GM12878 (cell line): ENCODE measurements around the gene ATOSB. TPM values are rescaled to one million over a fixed set of nuclear protein-coding genes. Genes with fewer than 3 reads are reported as not detected.

Source experiments
- ATAC-seq: fragments of 200-7000 bp; cut with Tn5 transposase; 3 replicates; pipeline ENCODE4 v1.9.1; 2020; ENCODE audit warnings: mild to moderate bottlenecking, moderate library complexity
- BruUV-seq: library from RNA; stranded (reverse); fragments of 400-500 nt; replicated peaks from 2 replicates; lab custom pipeline; 2021; lab: Mats Ljungman, UMichigan
- CTCF ChIA-PET: fragments of 300-600 bp; sonication (Branson Sonifier 250); formaldehyde crosslinking; extraction: SDS; loops from one replicate; lab custom pipeline; 2021; ENCODE audit warnings: inconsistent platforms; lab: Yijun Ruan, JAX
- POLR2A ChIA-PET: fragments of 350-600 bp; formaldehyde crosslinking; extraction: SDS; loops from one replicate; lab custom pipeline; 2021; ENCODE audit warnings: inconsistent platforms; lab: Charles Lee
- RAD21 ChIA-PET: fragments of 300-600 bp; sonication (Branson Sonifier 250); formaldehyde crosslinking; loops from one replicate; lab custom pipeline; 2023; ENCODE audit warnings: antibody characterized with exemption; ENCODE audit not compliant: unreplicated experiment; lab: Charles Lee
- SMC1A ChIA-PET: fragments of 300-600 bp; sonication (Branson Sonifier 250); formaldehyde crosslinking; loops from one replicate; lab custom pipeline; 2023; ENCODE audit not compliant: unreplicated experiment, uncharacterized antibody; lab: Charles Lee
- DNase-seq: peaks from one replicate; pipeline ENCODE4 v3.0.0-alpha.2; 2011; ENCODE audit warnings: low read depth, low spot score
- FAIRE-seq: peaks from 3 replicates; lab custom pipeline; 2011; peaks lifted over from hg19 to GRCh38; lab: Jason Lieb, UNC
- H2AFZ ChIP-seq: 2 replicates; pipeline ENCODE4 v1.6.0; 2011; ENCODE audit warnings: low read depth, low read length, control low read depth; ENCODE audit not compliant: control insufficient read depth
- H3K27ac ChIP-seq: 2 replicates; pipeline ENCODE4 v1.5.1; 2011; ENCODE audit warnings: control low read depth; ENCODE audit not compliant: control insufficient read depth, insufficient read depth
- H3K27me3 ChIP-seq, 2 experiments: replicated peaks in 1 of 2; 2 replicates each; pipeline versions ENCODE4 v1.6.0 to v1.6.1; 2011; ENCODE audit warnings: low read length in 1 of 2; ENCODE audit not compliant: control insufficient read depth in 2 of 2, insufficient read depth in 2 of 2
- H3K36me3 ChIP-seq, 2 experiments: 2 replicates each; pipeline ENCODE4 v1.5.1; 2011; ENCODE audit warnings: low read length in 1 of 2; ENCODE audit not compliant: control insufficient read depth in 2 of 2, insufficient read depth in 2 of 2
- H3K4me1 ChIP-seq: 2 replicates; pipeline ENCODE4 v1.6.1; 2011; ENCODE audit warnings: mild to moderate bottlenecking, low read length, moderate library complexity, mixed read lengths; ENCODE audit not compliant: control insufficient read depth, insufficient read depth
- H3K4me2 ChIP-seq: 2 replicates; pipeline ENCODE4 v1.6.0; 2011; ENCODE audit warnings: control low read depth; ENCODE audit not compliant: control insufficient read depth, insufficient read depth
- H3K4me3 ChIP-seq: fragments of 200-600 bp; sonication (generic); 2 replicates; pipeline ENCODE4 v1.5.1; 2016
- H3K79me2 ChIP-seq: 2 replicates; pipeline ENCODE4 v1.6.0; 2011; ENCODE audit warnings: low read length; ENCODE audit not compliant: control insufficient read depth, insufficient read depth
- H3K9ac ChIP-seq: 2 replicates; pipeline ENCODE4 v1.8.0; 2011; ENCODE audit warnings: low read length, control low read depth, mixed read lengths; ENCODE audit not compliant: control insufficient read depth, insufficient read depth
- H3K9me3 ChIP-seq: replicated peaks from 3 replicates; pipeline ENCODE4 v1.5.1; 2011; ENCODE audit warnings: mild to moderate bottlenecking, low read length; ENCODE audit not compliant: control insufficient read depth, insufficient read depth
- H4K20me1 ChIP-seq: 2 replicates; pipeline ENCODE4 v1.6.0; 2011; ENCODE audit not compliant: control insufficient read depth, insufficient read depth
- BCL3 ChIP-seq: IDR thresholded peaks from 2 replicates; pipeline ENCODE4 v1.6.1; 2011; ENCODE audit warnings: borderline replicate concordance, low read depth, mild to moderate bottlenecking, moderate library complexity, low read length; ENCODE audit not compliant: insufficient read depth, poor library complexity, severe bottlenecking
- BHLHE40 ChIP-seq, 2 experiments: fragments of 450-650 bp in 1 of 2; IDR thresholded peaks; 2 replicates each; pipeline ENCODE4 v1.6.1; 2011 to 2017; ENCODE audit warnings: low read depth in 2 of 2, borderline replicate concordance in 1 of 2, improper control_type of control experiment in 1 of 2, low read length in 1 of 2, mild to moderate bottlenecking in 1 of 2
- EP300 ChIP-seq, 2 experiments: fragments of 150-350 bp in 1 of 2; IDR thresholded peaks; 2 replicates each; pipeline ENCODE4 v1.6.1; 2011 to 2012; ENCODE audit warnings: low read depth in 2 of 2, low read length in 2 of 2, borderline replicate concordance in 1 of 2, improper control_type of control experiment in 1 of 2, inconsistent platforms in 1 of 2; ENCODE audit not compliant: control insufficient read depth in 1 of 2
- IKZF2 ChIP-seq, 2 experiments: fragments of 450-650 bp; IDR thresholded peaks; 2 replicates each; pipeline ENCODE4 v1.6.1; 2017; ENCODE audit warnings: mild to moderate bottlenecking in 2 of 2, moderate library complexity in 2 of 2
- IRF5 ChIP-seq: fragments of 450-650 bp; IDR thresholded peaks from 2 replicates; pipeline ENCODE4 v1.6.1; 2017; ENCODE audit warnings: borderline replicate concordance
- NFXL1 ChIP-seq: fragments of 450-650 bp; IDR thresholded peaks from 2 replicates; pipeline ENCODE4 v1.6.1; 2017; ENCODE audit warnings: antibody characterized with exemption, mild to moderate bottlenecking, borderline replicate concordance
- PAX5 ChIP-seq: IDR thresholded peaks from 2 replicates; pipeline ENCODE4 v1.6.1; 2011; ENCODE audit warnings: low read depth, low read length, borderline replicate concordance
- POLR2A ChIP-seq: IDR thresholded peaks from 2 replicates; pipeline ENCODE4 v1.6.1; 2011; ENCODE audit warnings: low read depth, mild to moderate bottlenecking, low read length
- POLR2AphosphoS5 ChIP-seq: IDR thresholded peaks from 2 replicates; pipeline ENCODE4 v1.6.1; 2011; ENCODE audit warnings: mild to moderate bottlenecking, low read length, inconsistent platforms
- ZBED1 ChIP-seq: IDR thresholded peaks from 2 replicates; pipeline ENCODE4 v1.6.1; 2016; ENCODE audit warnings: borderline replicate concordance
- ZBTB33 ChIP-seq: fragments of 450-650 bp; IDR thresholded peaks from 2 replicates; pipeline ENCODE4 v1.6.1; 2017; ENCODE audit warnings: mild to moderate bottlenecking
- ZBTB40 ChIP-seq: fragments of 450-650 bp; IDR thresholded peaks from 2 replicates; pipeline ENCODE4 v1.6.1; 2016; ENCODE audit warnings: mild to moderate bottlenecking, moderate library complexity, borderline replicate concordance
- WGBS: methylation state at CpG from one replicate; pipeline ENCODE4 v1.1.6; 2016; ENCODE audit warnings: low lambda C conversion rate; ENCODE audit not compliant: insufficient replicate concordance, insufficient coverage; ENCODE audit errors: missing lambda C conversion rate; 5-methylcytosine and 5-hydroxymethylcytosine counted together
- in situ Hi-C: fragments of 300-500 bp; cut with MboI; formaldehyde crosslinking; loops from 9 replicates; pipeline ENCODE4 v1.14.3; 2018; ENCODE audit warnings: mixed read lengths
- intact Hi-C: fragments of 100-400 bp; cut with micrococcal nuclease; formaldehyde crosslinking; loops from one replicate; pipeline ENCODE4 v1.14.2; 2022; ENCODE audit not compliant: unreplicated experiment
- polyA plus RNA-seq, 11 experiments: library from polyadenylated mRNA; depleted of rRNA in 4 of 11; unstranded in 6 of 11; stranded (reverse) in 5 of 11; fragments of >200 nt; fragmentation: Nextera tagmentation in 4 of 11; fragmentation: Illumina TruSeq in 1 of 11; extraction: Ambion mirVana in 4 of 11; extraction: Trizol in 1 of 11; gene quantifications; 1 replicate in 1 of 11; 2 replicates in 10 of 11; pipeline versions ENCODE4 v1.2.1 to v1.2.3, GENCODE V29; 2011 to 2016; ENCODE audit warnings: inconsistent platforms in 2 of 11, missing spikeins in 2 of 11, low read depth in 1 of 11
- total RNA-seq, 4 experiments: library from RNA; depleted of rRNA in 3 of 4; stranded (reverse); fragments of >200 nt in 3 of 4; fragmentation: Illumina TruSeq in 1 of 4; extraction: Trizol in 1 of 4; gene quantifications; 2 replicates each; pipeline versions ENCODE4 v1.2.1 to v1.2.3, GENCODE V29; 2013 to 2021

Gene ATOSB
- total and polyA plus RNA-seq, 10 of the 15 experiments (the other 5 are each of a cell fraction or from before 2014, with no cell fraction given), result 0.60 to 5.4 (median 2.5) TPM

GRCh38 chr9:35103660-35104191, 11.9 kb downstream of the ATOSB start:
- peak overlapping the region; percentile 94; the same call in 1 of the 2 replicates for H2AFZ ChIP-seq
- SMC1A ChIA-PET, result interaction anchor here (0.6 to 1.8 kb wide), 3 partner anchors 9 to 166 kb away, joined by 3 to 5 read pairs (median 4); no protein-coding TSS in a partner anchor
- no peaks in the 10 kb centered on the region for H3K27me3 ChIP-seq
- peak overlapping the region; percentile 35; the same call in 1 of the 2 replicates for H3K27ac ChIP-seq
- peaks cover 14% of the 10 kb centered on the region for H3K79me2 ChIP-seq
- FAIRE-seq (no peak), DNase-seq (no peak), ATAC-seq (no peak)
- POLR2A ChIA-PET, result interaction anchor here (0.6 to 3.5 kb wide), 7 partner anchors 8 to 455 kb away, joined by 3 to 27 read pairs (median 11); partner anchors contain the start of genes ATOSB, FANCG and VCP
- H3K4me1 ChIP-seq, result peaks cover 5% of the 10 kb centered on the region
- RAD21 ChIA-PET, result interaction anchor here (0.7 to 1.4 kb wide), 9 partner anchors 8 to 450 kb away, joined by 3 to 7 read pairs (median 4); partner anchors contain the start of genes ATOSB and VCP
- H3K4me3 ChIP-seq, result peak overlapping the region; percentile 79
- CTCF ChIA-PET, result interaction anchor here (0.7 to 2.5 kb wide), 6 partner anchors 8 to 52 kb away, joined by 3 to 11 read pairs (median 4); partner anchors contain the start of gene VCP
- no peaks in the 10 kb centered on the region for H3K9me3 ChIP-seq
- in situ Hi-C loops (loop anchor here (10.0 kb wide), 2 partner anchors 631 to 711 kb away; partner anchors contain the start of genes CREB3, HINT2, SPAG8 and TLN1), intact Hi-C loops (loop anchor here (1.0 to 2.0 kb wide), 2 partner anchors 8 to 25 kb away; partner anchors contain the start of gene FANCG)
- H4K20me1 ChIP-seq, result no peaks in the 10 kb centered on the region
- peaks cover 9 to 16% of the 10 kb centered on the region in 2 experiments for H3K36me3 ChIP-seq
- BruUV-seq, result no TSS peak
- H3K9ac ChIP-seq, result no peak overlapping the region; the same call in 1 of the 2 replicates
- H3K4me2 ChIP-seq, result peak overlapping the region; percentile 77
- WGBS, result 58% methylated on average over 5 of the region's 5 CpGs
- TF ChIP-seq BHLHE40 (IDR thresholded peaks at IDR 0.05; ENCODE audit: borderline replicate concordance in 1 of 2, low read depth in 2 of 2, low read length in 1 of 2) (no peak), BCL3 (no peak), ZBTB33 (no peak), PAX5 (no peak), IRF5 (no peak), ZBED1 (no peak), POLR2A (no peak), ZBTB40 (no peak), IKZF2 (IDR thresholded peaks at IDR 0.05) (no peak), POLR2AphosphoS5 (no peak), NFXL1 (no peak), EP300 (IDR thresholded peaks at IDR 0.05; ENCODE audit: borderline replicate concordance in 1 of 2, control insufficient read depth in 1 of 2, low read depth in 2 of 2, low read length in 2 of 2) (no peak)
